HepG2 (cell line): ENCODE results near the gene ACP2. TPM values are rescaled to one million over a fixed set of nuclear protein-coding genes. Genes with fewer than 3 reads are reported as not detected.

ENCODE experiments used
- SALL1 ChIP-seq: sonication (generic); formaldehyde crosslinking; IDR thresholded peaks from 2 replicates; pipeline ENCODE4 v1.8.0; 2022; ENCODE audit warnings: mild to moderate bottlenecking, missing genetic modification reagents
- ZNF136 ChIP-seq: sonication (generic); formaldehyde crosslinking; IDR thresholded peaks from 2 replicates; pipeline ENCODE4 v1.8.1; 2022; ENCODE audit warnings: low read depth, mild to moderate bottlenecking, moderate library complexity, missing genetic modification reagents
- polyA plus RNA-seq, 8 experiments: library from polyadenylated mRNA; depleted of rRNA in 3 of 8; stranded (reverse) in 7 of 8; unstranded in 1 of 8; fragments of >200 nt; fragmentation: Illumina TruSeq in 4 of 8; extraction: Trizol in 4 of 8; gene quantifications; 2 replicates each; pipeline versions ENCODE4 v1.2.1 to v1.2.3, GENCODE V29; 2011 to 2016; ENCODE audit warnings: low read depth in 4 of 8, missing spikeins in 1 of 8, mixed read lengths in 1 of 8; ENCODE audit not compliant: insufficient read depth in 1 of 8
- total RNA-seq, 5 experiments: library from RNA; depleted of rRNA; stranded (reverse); fragments of >200 nt; fragmentation: Illumina TruSeq; extraction: Trizol; gene quantifications; 2 replicates each; pipeline ENCODE4 v1.2.3, GENCODE V29; 2016; ENCODE audit warnings: low read depth in 1 of 5
- TF ChIP-seq, protein P1 (sequence below): sonication (generic); formaldehyde crosslinking; conservative IDR thresholded peaks from 2 replicates; pipeline ENCODE4 v1.4.0; 2020; ENCODE audit warnings: mild to moderate bottlenecking, missing genetic modification reagents, moderate library complexity
- TF ChIP-seq, protein P2 (sequence below): sonication (generic); formaldehyde crosslinking; IDR thresholded peaks from 2 replicates; pipeline ENCODE4 v1.8.1; 2023; ENCODE audit warnings: mild to moderate bottlenecking, missing genetic modification reagents, borderline replicate concordance
- TF ChIP-seq, protein P3 (sequence below): IDR thresholded peaks from 2 replicates; pipeline ENCODE4 v1.6.1; 2016; ENCODE audit warnings: mild to moderate bottlenecking, missing biosample characterization, missing genetic modification reagents
- TF ChIP-seq, protein P4 (sequence below): sonication (generic); formaldehyde crosslinking; IDR thresholded peaks from 2 replicates; pipeline ENCODE4 v1.5.0; 2020; ENCODE audit warnings: mild to moderate bottlenecking, missing genetic modification reagents, borderline replicate concordance
- TF ChIP-seq, protein P5 (sequence below): sonication (generic); formaldehyde crosslinking; IDR thresholded peaks from 2 replicates; pipeline ENCODE4 v1.5.0; 2020; ENCODE audit warnings: mild to moderate bottlenecking, missing genetic modification reagents, moderate library complexity
- TF ChIP-seq, protein P6 (sequence below): IDR thresholded peaks from 2 replicates; pipeline ENCODE4 v1.4.0; 2020; ENCODE audit warnings: mild to moderate bottlenecking, missing genetic modification reagents

ACP2 gene
- total and polyA plus RNA-seq, 2 of the 13 experiments (the other 11 are each of a cell fraction or from before 2014, with no cell fraction given) = 17.7 to 20.2 TPM

- TF ChIP-seq, protein P1, sequence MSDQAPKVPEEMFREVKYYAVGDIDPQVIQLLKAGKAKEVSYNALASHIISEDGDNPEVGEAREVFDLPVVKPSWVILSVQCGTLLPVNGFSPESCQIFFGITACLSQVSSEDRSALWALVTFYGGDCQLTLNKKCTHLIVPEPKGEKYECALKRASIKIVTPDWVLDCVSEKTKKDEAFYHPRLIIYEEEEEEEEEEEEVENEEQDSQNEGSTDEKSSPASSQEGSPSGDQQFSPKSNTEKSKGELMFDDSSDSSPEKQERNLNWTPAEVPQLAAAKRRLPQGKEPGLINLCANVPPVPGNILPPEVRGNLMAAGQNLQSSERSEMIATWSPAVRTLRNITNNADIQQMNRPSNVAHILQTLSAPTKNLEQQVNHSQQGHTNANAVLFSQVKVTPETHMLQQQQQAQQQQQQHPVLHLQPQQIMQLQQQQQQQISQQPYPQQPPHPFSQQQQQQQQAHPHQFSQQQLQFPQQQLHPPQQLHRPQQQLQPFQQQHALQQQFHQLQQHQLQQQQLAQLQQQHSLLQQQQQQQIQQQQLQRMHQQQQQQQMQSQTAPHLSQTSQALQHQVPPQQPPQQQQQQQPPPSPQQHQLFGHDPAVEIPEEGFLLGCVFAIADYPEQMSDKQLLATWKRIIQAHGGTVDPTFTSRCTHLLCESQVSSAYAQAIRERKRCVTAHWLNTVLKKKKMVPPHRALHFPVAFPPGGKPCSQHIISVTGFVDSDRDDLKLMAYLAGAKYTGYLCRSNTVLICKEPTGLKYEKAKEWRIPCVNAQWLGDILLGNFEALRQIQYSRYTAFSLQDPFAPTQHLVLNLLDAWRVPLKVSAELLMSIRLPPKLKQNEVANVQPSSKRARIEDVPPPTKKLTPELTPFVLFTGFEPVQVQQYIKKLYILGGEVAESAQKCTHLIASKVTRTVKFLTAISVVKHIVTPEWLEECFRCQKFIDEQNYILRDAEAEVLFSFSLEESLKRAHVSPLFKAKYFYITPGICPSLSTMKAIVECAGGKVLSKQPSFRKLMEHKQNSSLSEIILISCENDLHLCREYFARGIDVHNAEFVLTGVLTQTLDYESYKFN (CRISPR knock-in tag) = no peak; the same call in 1 of the 2 replicates
- TF ChIP-seq SALL1 (CRISPR knock-in tag) (peak; percentile 50; the same call in 1 of the 2 replicates), ZNF136 (CRISPR knock-in tag) (no peak)
- TF ChIP-seq, protein P2, sequence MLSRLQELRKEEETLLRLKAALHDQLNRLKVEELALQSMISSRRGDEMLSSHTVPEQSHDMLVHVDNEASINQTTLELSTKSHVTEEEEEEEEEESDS (CRISPR knock-in tag) = no peak
- TF ChIP-seq, protein P3, sequence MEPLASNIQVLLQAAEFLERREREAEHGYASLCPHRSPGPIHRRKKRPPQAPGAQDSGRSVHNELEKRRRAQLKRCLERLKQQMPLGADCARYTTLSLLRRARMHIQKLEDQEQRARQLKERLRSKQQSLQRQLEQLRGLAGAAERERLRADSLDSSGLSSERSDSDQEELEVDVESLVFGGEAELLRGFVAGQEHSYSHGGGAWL (CRISPR knock-in tag) = no peak
- TF ChIP-seq, protein P4, sequence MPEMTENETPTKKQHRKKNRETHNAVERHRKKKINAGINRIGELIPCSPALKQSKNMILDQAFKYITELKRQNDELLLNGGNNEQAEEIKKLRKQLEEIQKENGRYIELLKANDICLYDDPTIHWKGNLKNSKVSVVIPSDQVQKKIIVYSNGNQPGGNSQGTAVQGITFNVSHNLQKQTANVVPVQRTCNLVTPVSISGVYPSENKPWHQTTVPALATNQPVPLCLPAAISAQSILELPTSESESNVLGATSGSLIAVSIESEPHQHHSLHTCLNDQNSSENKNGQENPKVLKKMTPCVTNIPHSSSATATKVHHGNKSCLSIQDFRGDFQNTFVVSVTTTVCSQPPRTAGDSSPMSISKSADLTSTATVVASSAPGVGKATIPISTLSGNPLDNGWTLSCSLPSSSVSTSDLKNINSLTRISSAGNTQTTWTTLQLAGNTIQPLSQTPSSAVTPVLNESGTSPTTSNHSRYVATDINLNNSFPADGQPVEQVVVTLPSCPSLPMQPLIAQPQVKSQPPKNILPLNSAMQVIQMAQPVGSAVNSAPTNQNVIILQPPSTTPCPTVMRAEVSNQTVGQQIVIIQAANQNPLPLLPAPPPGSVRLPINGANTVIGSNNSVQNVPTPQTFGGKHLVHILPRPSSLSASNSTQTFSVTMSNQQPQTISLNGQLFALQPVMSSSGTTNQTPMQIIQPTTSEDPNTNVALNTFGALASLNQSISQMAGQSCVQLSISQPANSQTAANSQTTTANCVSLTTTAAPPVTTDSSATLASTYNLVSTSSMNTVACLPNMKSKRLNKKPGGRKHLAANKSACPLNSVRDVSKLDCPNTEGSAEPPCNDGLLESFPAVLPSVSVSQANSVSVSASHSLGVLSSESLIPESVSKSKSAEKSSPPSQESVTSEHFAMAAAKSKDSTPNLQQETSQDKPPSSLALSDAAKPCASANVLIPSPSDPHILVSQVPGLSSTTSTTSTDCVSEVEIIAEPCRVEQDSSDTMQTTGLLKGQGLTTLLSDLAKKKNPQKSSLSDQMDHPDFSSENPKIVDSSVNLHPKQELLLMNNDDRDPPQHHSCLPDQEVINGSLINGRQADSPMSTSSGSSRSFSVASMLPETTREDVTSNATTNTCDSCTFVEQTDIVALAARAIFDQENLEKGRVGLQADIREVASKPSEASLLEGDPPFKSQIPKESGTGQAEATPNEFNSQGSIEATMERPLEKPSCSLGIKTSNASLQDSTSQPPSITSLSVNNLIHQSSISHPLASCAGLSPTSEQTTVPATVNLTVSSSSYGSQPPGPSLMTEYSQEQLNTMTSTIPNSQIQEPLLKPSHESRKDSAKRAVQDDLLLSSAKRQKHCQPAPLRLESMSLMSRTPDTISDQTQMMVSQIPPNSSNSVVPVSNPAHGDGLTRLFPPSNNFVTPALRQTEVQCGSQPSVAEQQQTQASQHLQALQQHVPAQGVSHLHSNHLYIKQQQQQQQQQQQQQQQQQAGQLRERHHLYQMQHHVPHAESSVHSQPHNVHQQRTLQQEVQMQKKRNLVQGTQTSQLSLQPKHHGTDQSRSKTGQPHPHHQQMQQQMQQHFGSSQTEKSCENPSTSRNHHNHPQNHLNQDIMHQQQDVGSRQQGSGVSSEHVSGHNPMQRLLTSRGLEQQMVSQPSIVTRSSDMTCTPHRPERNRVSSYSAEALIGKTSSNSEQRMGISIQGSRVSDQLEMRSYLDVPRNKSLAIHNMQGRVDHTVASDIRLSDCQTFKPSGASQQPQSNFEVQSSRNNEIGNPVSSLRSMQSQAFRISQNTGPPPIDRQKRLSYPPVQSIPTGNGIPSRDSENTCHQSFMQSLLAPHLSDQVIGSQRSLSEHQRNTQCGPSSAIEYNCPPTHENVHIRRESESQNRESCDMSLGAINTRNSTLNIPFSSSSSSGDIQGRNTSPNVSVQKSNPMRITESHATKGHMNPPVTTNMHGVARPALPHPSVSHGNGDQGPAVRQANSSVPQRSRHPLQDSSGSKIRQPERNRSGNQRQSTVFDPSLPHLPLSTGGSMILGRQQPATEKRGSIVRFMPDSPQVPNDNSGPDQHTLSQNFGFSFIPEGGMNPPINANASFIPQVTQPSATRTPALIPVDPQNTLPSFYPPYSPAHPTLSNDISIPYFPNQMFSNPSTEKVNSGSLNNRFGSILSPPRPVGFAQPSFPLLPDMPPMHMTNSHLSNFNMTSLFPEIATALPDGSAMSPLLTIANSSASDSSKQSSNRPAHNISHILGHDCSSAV (CRISPR knock-in tag) = no peak
- TF ChIP-seq, protein P5, sequence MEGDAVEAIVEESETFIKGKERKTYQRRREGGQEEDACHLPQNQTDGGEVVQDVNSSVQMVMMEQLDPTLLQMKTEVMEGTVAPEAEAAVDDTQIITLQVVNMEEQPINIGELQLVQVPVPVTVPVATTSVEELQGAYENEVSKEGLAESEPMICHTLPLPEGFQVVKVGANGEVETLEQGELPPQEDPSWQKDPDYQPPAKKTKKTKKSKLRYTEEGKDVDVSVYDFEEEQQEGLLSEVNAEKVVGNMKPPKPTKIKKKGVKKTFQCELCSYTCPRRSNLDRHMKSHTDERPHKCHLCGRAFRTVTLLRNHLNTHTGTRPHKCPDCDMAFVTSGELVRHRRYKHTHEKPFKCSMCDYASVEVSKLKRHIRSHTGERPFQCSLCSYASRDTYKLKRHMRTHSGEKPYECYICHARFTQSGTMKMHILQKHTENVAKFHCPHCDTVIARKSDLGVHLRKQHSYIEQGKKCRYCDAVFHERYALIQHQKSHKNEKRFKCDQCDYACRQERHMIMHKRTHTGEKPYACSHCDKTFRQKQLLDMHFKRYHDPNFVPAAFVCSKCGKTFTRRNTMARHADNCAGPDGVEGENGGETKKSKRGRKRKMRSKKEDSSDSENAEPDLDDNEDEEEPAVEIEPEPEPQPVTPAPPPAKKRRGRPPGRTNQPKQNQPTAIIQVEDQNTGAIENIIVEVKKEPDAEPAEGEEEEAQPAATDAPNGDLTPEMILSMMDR (CRISPR knock-in tag) = peak; percentile 89
- TF ChIP-seq, protein P6, sequence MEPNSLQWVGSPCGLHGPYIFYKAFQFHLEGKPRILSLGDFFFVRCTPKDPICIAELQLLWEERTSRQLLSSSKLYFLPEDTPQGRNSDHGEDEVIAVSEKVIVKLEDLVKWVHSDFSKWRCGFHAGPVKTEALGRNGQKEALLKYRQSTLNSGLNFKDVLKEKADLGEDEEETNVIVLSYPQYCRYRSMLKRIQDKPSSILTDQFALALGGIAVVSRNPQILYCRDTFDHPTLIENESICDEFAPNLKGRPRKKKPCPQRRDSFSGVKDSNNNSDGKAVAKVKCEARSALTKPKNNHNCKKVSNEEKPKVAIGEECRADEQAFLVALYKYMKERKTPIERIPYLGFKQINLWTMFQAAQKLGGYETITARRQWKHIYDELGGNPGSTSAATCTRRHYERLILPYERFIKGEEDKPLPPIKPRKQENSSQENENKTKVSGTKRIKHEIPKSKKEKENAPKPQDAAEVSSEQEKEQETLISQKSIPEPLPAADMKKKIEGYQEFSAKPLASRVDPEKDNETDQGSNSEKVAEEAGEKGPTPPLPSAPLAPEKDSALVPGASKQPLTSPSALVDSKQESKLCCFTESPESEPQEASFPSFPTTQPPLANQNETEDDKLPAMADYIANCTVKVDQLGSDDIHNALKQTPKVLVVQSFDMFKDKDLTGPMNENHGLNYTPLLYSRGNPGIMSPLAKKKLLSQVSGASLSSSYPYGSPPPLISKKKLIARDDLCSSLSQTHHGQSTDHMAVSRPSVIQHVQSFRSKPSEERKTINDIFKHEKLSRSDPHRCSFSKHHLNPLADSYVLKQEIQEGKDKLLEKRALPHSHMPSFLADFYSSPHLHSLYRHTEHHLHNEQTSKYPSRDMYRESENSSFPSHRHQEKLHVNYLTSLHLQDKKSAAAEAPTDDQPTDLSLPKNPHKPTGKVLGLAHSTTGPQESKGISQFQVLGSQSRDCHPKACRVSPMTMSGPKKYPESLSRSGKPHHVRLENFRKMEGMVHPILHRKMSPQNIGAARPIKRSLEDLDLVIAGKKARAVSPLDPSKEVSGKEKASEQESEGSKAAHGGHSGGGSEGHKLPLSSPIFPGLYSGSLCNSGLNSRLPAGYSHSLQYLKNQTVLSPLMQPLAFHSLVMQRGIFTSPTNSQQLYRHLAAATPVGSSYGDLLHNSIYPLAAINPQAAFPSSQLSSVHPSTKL (CRISPR knock-in tag) = peak; percentile 17; the same call in 1 of the 2 replicates
Observed at GRCh38 chr11:47259232-47259977, 10.8 kb upstream of the ACP2 start (continued).
